GM23338 (cell line): ENCODE data around the gene PAQR4. TPM values are rescaled to one million over a fixed set of nuclear protein-coding genes. Genes with fewer than 3 reads are reported as not detected.

ENCODE experiments used
- ATAC-seq: fragments of 200-7000 bp; cut with Tn5 transposase; 3 replicates; pipeline ENCODE4 v1.9.1; 2020
- DNase-seq: peaks from one replicate; pipeline ENCODE4 v3.0.0-alpha.2; 2015; ENCODE audit warnings: low spot score
- H2AFZ ChIP-seq: fragments of 200-600 bp; sonication (generic); 2 replicates; pipeline ENCODE4 v1.8.0; 2016; ENCODE audit warnings: antibody characterized with exemption, mild to moderate bottlenecking, moderate library complexity
- H3F3A ChIP-seq: fragments of 200-600 bp; sonication (generic); replicated peaks from 2 replicates; pipeline ENCODE4 v1.8.0; 2017; ENCODE audit warnings: antibody characterized with exemption, mixed run types, low read depth
- H3K27ac ChIP-seq: fragments of 200-600 bp; sonication (generic); 2 replicates; pipeline ENCODE4 v1.6.1; 2016; ENCODE audit warnings: low read depth
- H3K27me3 ChIP-seq: fragments of 200-600 bp; sonication (generic); 2 replicates; pipeline ENCODE4 v1.8.0; 2016; ENCODE audit warnings: mild to moderate bottlenecking, mixed run types, moderate library complexity; ENCODE audit not compliant: insufficient read depth
- H3K36me3 ChIP-seq: fragments of 200-600 bp; sonication (generic); 2 replicates; pipeline ENCODE4 v1.8.0; 2016; ENCODE audit warnings: mild to moderate bottlenecking; ENCODE audit not compliant: insufficient read depth
- H3K4me1 ChIP-seq: fragments of 200-600 bp; sonication (generic); 2 replicates; pipeline ENCODE4 v1.8.0; 2016; ENCODE audit warnings: mild to moderate bottlenecking, moderate library complexity; ENCODE audit not compliant: insufficient read depth
- H3K4me2 ChIP-seq: fragments of 200-600 bp; sonication (generic); 2 replicates; pipeline ENCODE4 v1.7.1; 2017; ENCODE audit warnings: mixed run types
- H3K4me3 ChIP-seq: fragments of 200-600 bp; sonication (generic); 2 replicates; pipeline ENCODE4 v1.6.1; 2016; ENCODE audit warnings: mixed run types
- H3K79me2 ChIP-seq: fragments of 200-600 bp; sonication (generic); replicated peaks from 2 replicates; pipeline ENCODE4 v1.8.0; 2017; ENCODE audit warnings: mild to moderate bottlenecking; ENCODE audit not compliant: insufficient read depth
- H3K9me2 ChIP-seq: fragments of 200-600 bp; sonication (generic); 2 replicates; pipeline ENCODE4 v1.8.0; 2017; ENCODE audit not compliant: insufficient read depth
- H4K20me1 ChIP-seq: fragments of 200-600 bp; sonication (generic); replicated peaks from 2 replicates; pipeline ENCODE4 v1.8.0; 2017; ENCODE audit warnings: mild to moderate bottlenecking; ENCODE audit not compliant: insufficient read depth
- H3K27ac Mint-ChIP-seq: 2 replicates; pipeline ENCODE4 v1.8.0; 2020; ENCODE audit warnings: inconsistent platforms, mild to moderate bottlenecking, moderate library complexity, mixed read lengths
- H3K27me3 Mint-ChIP-seq: 3 replicates; pipeline ENCODE4 v1.8.0; 2022; ENCODE audit warnings: low read depth, mild to moderate bottlenecking, moderate library complexity, mixed read lengths, inconsistent platforms; ENCODE audit not compliant: insufficient read depth, poor library complexity
- H3K36me3 Mint-ChIP-seq: 3 replicates; pipeline ENCODE4 v1.8.0; 2021; ENCODE audit warnings: low read depth, mild to moderate bottlenecking, inconsistent platforms, moderate library complexity, mixed read lengths
- H3K4me1 Mint-ChIP-seq: 3 replicates; pipeline ENCODE4 v1.8.0; 2020; ENCODE audit warnings: mild to moderate bottlenecking, inconsistent platforms, mixed read lengths
- H3K4me3 Mint-ChIP-seq: 3 replicates; pipeline ENCODE4 v1.8.0; 2021; ENCODE audit warnings: moderate library complexity, mild to moderate bottlenecking, inconsistent platforms, mixed read lengths
- H3K9me3 Mint-ChIP-seq: 3 replicates; pipeline ENCODE4 v1.8.0; 2020; ENCODE audit warnings: moderate library complexity, mild to moderate bottlenecking, inconsistent platforms, mixed read lengths
- CREB1 ChIP-seq: fragments of 250-450 bp; sonication (Bioruptor Pico); IDR thresholded peaks from 2 replicates; pipeline ENCODE4 v1.5.0; 2020; ENCODE audit warnings: low read depth, mild to moderate bottlenecking, moderate library complexity
- EZH2phosphoT487 ChIP-seq: fragments of 200-600 bp; sonication (generic); IDR thresholded peaks from one replicate; pipeline ENCODE4 v1.8.1; 2018; ENCODE audit warnings: antibody characterized with exemption; ENCODE audit not compliant: unreplicated experiment
- POLR2AphosphoS5 ChIP-seq: IDR thresholded peaks from 2 replicates; pipeline ENCODE4 v1.6.1; 2016; ENCODE audit warnings: antibody characterized with exemption, low read depth
- REST ChIP-seq: IDR thresholded peaks from one replicate; pipeline ENCODE4 v1.6.1; 2018; ENCODE audit warnings: antibody characterized with exemption; ENCODE audit not compliant: unreplicated experiment
- ZNF114 ChIP-seq: fragments of 250-450 bp; sonication (Bioruptor Pico); IDR thresholded peaks from 2 replicates; pipeline ENCODE4 v1.5.0; 2020; ENCODE audit warnings: mild to moderate bottlenecking, moderate library complexity
- ZNF331 ChIP-seq: fragments of 250-450 bp; sonication (Bioruptor Pico); IDR thresholded peaks from 2 replicates; pipeline ENCODE4 v1.5.0; 2020; ENCODE audit warnings: low read depth, mild to moderate bottlenecking, moderate library complexity
- ZNF462 ChIP-seq: fragments of 250-450 bp; sonication (Bioruptor Pico); IDR thresholded peaks from 2 replicates; pipeline ENCODE4 v1.5.0; 2020; ENCODE audit warnings: mild to moderate bottlenecking, moderate library complexity
- polyA plus RNA-seq: library from polyadenylated mRNA; unstranded; fragments of >200 nt; fragmentation: Nextera tagmentation; extraction: Ambion mirVana; gene quantifications from 2 replicates; pipeline ENCODE4 v1.2.1, GENCODE V29; 2016
- total RNA-seq: library from RNA; depleted of rRNA; stranded (reverse); fragments of >200 nt; shearing (Covaris generic); gene quantifications from 2 replicates; pipeline ENCODE4 v1.2.3, GENCODE V29; 2014

PAQR4 gene
- total and polyA plus RNA-seq, 2 experiments from 2014 or later, result 7.0 to 29.3 TPM

GRCh38 chr16:2970563-2970962 is 1.4 kb downstream of the PAQR4 start:
- peak overlapping the region; percentile 94 for H3K4me3 ChIP-seq
- H3K4me1 ChIP-seq, result peaks cover 15% of the 10 kb centered on the region; the same call in 1 of the 2 replicates
- H4K20me1 ChIP-seq, result peaks cover 12% of the 10 kb centered on the region
- H3F3A ChIP-seq, result peaks cover 33% of the 10 kb centered on the region
- H3K27me3 Mint-ChIP-seq, result peaks cover 40% of the 10 kb centered on the region
- DNase-seq, result no peak
- H3K27ac Mint-ChIP-seq, result no peak overlapping the region
- no peak overlapping the region for H3K27ac ChIP-seq
- ATAC-seq, result no peak
- H3K36me3 ChIP-seq, result no peaks in the 10 kb centered on the region
- TF ChIP-seq REST, result no peak
- TF ChIP-seq EZH2phosphoT487, result no peak
- no peak for TF ChIP-seq CREB1 (CRISPR knock-in tag)
- no peak for TF ChIP-seq ZNF114 (CRISPR knock-in tag)
- no peak for TF ChIP-seq ZNF331 (CRISPR knock-in tag)
- no peak for TF ChIP-seq ZNF462 (CRISPR knock-in tag)
- TF ChIP-seq POLR2AphosphoS5, result no peak
- no peaks in the 10 kb centered on the region for H3K9me3 Mint-ChIP-seq
- H3K9me2 ChIP-seq, result no peaks in the 10 kb centered on the region
- H3K27me3 ChIP-seq, result peaks cover 31% of the 10 kb centered on the region
- peak overlapping the region; percentile 95 for H3K4me2 ChIP-seq
- H2AFZ ChIP-seq, result no peak overlapping the region
- no peaks in the 10 kb centered on the region for H3K79me2 ChIP-seq
- H3K4me1 Mint-ChIP-seq, result peaks cover 24% of the 10 kb centered on the region
- H3K36me3 Mint-ChIP-seq, result peaks cover 22% of the 10 kb centered on the region
- H3K4me3 Mint-ChIP-seq, result peak overlapping the region; percentile 69
